H9 (cell line): ENCODE data around the gene RNF167. TPM values are rescaled to one million over a fixed set of nuclear protein-coding genes. Genes with fewer than 3 reads are reported as not detected.

Experiments
- DNase-seq: peaks from one replicate; pipeline ENCODE4 v3.0.0-alpha.2; 2017
- H2AFZ ChIP-seq: one replicate; pipeline ENCODE4 v1.6.1; 2013; ENCODE audit warnings: mild to moderate bottlenecking, low read length, control low read depth, moderate library complexity
- H2AK5ac ChIP-seq: 2 replicates; pipeline ENCODE4 v1.6.1; 2013; ENCODE audit warnings: low read length, control low read depth, mixed read lengths; ENCODE audit not compliant: insufficient read length
- H2BK120ac ChIP-seq: one replicate; pipeline ENCODE4 v1.6.1; 2013; ENCODE audit warnings: low read depth, mild to moderate bottlenecking, low read length, control low read depth, inconsistent platforms; ENCODE audit not compliant: poor library complexity, severe bottlenecking
- H2BK12ac ChIP-seq: 2 replicates; pipeline ENCODE4 v1.6.1; 2013; ENCODE audit warnings: low read length, control low read depth, mixed read lengths, low read depth; ENCODE audit not compliant: insufficient read length
- H2BK15ac ChIP-seq: 2 replicates; pipeline ENCODE4 v1.6.1; 2013; ENCODE audit warnings: low read depth, low read length, control low read depth
- H2BK20ac ChIP-seq: one replicate; pipeline ENCODE4 v1.6.1; 2013; ENCODE audit warnings: low read depth, mild to moderate bottlenecking, low read length, control low read depth, inconsistent platforms; ENCODE audit not compliant: poor library complexity, severe bottlenecking
- H2BK5ac ChIP-seq: 2 replicates; pipeline ENCODE4 v1.6.1; 2013; ENCODE audit warnings: low read length, control low read depth, mixed read lengths; ENCODE audit not compliant: insufficient read length
- H3K14ac ChIP-seq: 2 replicates; pipeline ENCODE4 v1.6.1; 2013; ENCODE audit warnings: low read length, control low read depth; ENCODE audit not compliant: insufficient read depth
- H3K18ac ChIP-seq: 2 replicates; pipeline ENCODE4 v1.6.1; 2013; ENCODE audit warnings: low read depth, mild to moderate bottlenecking, mixed read lengths, low read length, control low read depth; ENCODE audit not compliant: insufficient read length
- H3K23ac ChIP-seq: 2 replicates; pipeline ENCODE4 v1.6.1; 2013; ENCODE audit warnings: low read length, control low read depth, mixed read lengths, low read depth; ENCODE audit not compliant: insufficient read length
- H3K23me2 ChIP-seq: 2 replicates; pipeline ENCODE4 v1.6.1; 2013; ENCODE audit warnings: low read depth, mild to moderate bottlenecking, mixed read lengths, low read length, control low read depth; ENCODE audit not compliant: insufficient read length, poor library complexity, severe bottlenecking
- H3K27ac ChIP-seq: 2 replicates; pipeline ENCODE4 v1.5.1; 2013; ENCODE audit warnings: low read length, control low read depth, mixed read lengths, low read depth; ENCODE audit not compliant: insufficient read length
- H3K27me3 ChIP-seq: 2 replicates; pipeline ENCODE4 v1.6.1; 2013; ENCODE audit warnings: low read length, control low read depth, inconsistent platforms; ENCODE audit not compliant: insufficient read depth
- H3K4ac ChIP-seq: 2 replicates; pipeline ENCODE4 v1.6.1; 2013; ENCODE audit warnings: low read depth, mild to moderate bottlenecking, control low read depth, inconsistent platforms, low read length, moderate library complexity
- H3K4me1 ChIP-seq: 2 replicates; pipeline ENCODE4 v1.6.1; 2013; ENCODE audit warnings: low read length, control low read depth, inconsistent platforms; ENCODE audit not compliant: insufficient read depth
- H3K4me2 ChIP-seq: 2 replicates; pipeline ENCODE4 v1.6.1; 2013; ENCODE audit warnings: low read length, control low read depth, mixed read lengths; ENCODE audit not compliant: insufficient read length, insufficient read depth
- H3K56ac ChIP-seq: 2 replicates; pipeline ENCODE4 v1.6.1; 2013; ENCODE audit warnings: low read depth, mild to moderate bottlenecking, mixed read lengths, low read length, control low read depth; ENCODE audit not compliant: insufficient read length
- H3K79me1 ChIP-seq: 2 replicates; pipeline ENCODE4 v1.6.1; 2013; ENCODE audit warnings: low read depth, mild to moderate bottlenecking, moderate library complexity, low read length, control low read depth, inconsistent platforms; ENCODE audit not compliant: insufficient read depth, poor library complexity, severe bottlenecking
- H3K79me2 ChIP-seq: 2 replicates; pipeline ENCODE4 v1.6.1; 2013; ENCODE audit warnings: low read length, control low read depth, inconsistent platforms; ENCODE audit not compliant: insufficient read depth
- H3K9ac ChIP-seq: 2 replicates; pipeline ENCODE4 v1.6.1; 2013; ENCODE audit warnings: low read length, control low read depth, mixed read lengths; ENCODE audit not compliant: insufficient read length; ENCODE audit errors: extremely low read depth
- H3K9me3 ChIP-seq: one replicate; pipeline ENCODE4 v1.6.1; 2013; ENCODE audit warnings: low read depth, low read length, inconsistent platforms; ENCODE audit not compliant: control insufficient read depth
- H3T11ph ChIP-seq: one replicate; pipeline ENCODE4 v1.6.1; 2013; ENCODE audit warnings: mild to moderate bottlenecking, low read length, control low read depth, inconsistent platforms
- H4K20me1 ChIP-seq: one replicate; pipeline ENCODE4 v1.6.1; 2013; ENCODE audit not compliant: control insufficient read depth, insufficient read length, insufficient read depth
- H4K5ac ChIP-seq: 2 replicates; pipeline ENCODE4 v1.6.1; 2013; ENCODE audit warnings: low read depth, mild to moderate bottlenecking, mixed read lengths, low read length, control low read depth; ENCODE audit not compliant: insufficient read length
- H4K8ac ChIP-seq: replicated peaks from 2 replicates; pipeline ENCODE4 v1.6.1; 2013; ENCODE audit warnings: low read length, control low read depth, mixed read lengths, low read depth; ENCODE audit not compliant: insufficient read length
- H4K91ac ChIP-seq: 2 replicates; pipeline ENCODE4 v1.6.1; 2013; ENCODE audit warnings: low read depth, mild to moderate bottlenecking, moderate library complexity, mixed read lengths, low read length, control low read depth; ENCODE audit not compliant: insufficient read length
- H3K27ac Mint-ChIP-seq, 3 experiments: 2 replicates in 2 of 3; 3 replicates in 1 of 3; pipeline ENCODE4 v1.8.0; 2020 to 2021; ENCODE audit warnings: mixed read lengths in 3 of 3, mild to moderate bottlenecking in 1 of 3, moderate library complexity in 1 of 3
- H3K27me3 Mint-ChIP-seq: 2 replicates; pipeline ENCODE4 v1.8.0; 2021; ENCODE audit warnings: low read depth, mild to moderate bottlenecking, moderate library complexity, mixed read lengths
- H3K36me3 Mint-ChIP-seq, 3 experiments: 2 replicates in 2 of 3; 3 replicates in 1 of 3; pipeline ENCODE4 v1.8.0; 2020 to 2021; ENCODE audit warnings: low read depth in 3 of 3, mixed read lengths in 3 of 3; ENCODE audit not compliant: insufficient read depth in 1 of 3
- H3K4me1 Mint-ChIP-seq, 2 experiments: 2 replicates each; pipeline ENCODE4 v1.8.0; 2020; ENCODE audit warnings: mixed read lengths in 2 of 2
- H3K4me3 Mint-ChIP-seq, 2 experiments: 2 replicates in 1 of 2; 3 replicates in 1 of 2; pipeline ENCODE4 v1.8.0; 2020 to 2021; ENCODE audit warnings: mild to moderate bottlenecking in 2 of 2, mixed read lengths in 2 of 2, moderate library complexity in 1 of 2
- H3K9me3 Mint-ChIP-seq, 2 experiments: 2 replicates in 1 of 2; 3 replicates in 1 of 2; pipeline ENCODE4 v1.8.0; 2020; ENCODE audit warnings: mild to moderate bottlenecking in 2 of 2, mixed read lengths in 2 of 2, moderate library complexity in 1 of 2
- CTCF ChIP-seq: fragments of 200-600 bp; sonication (generic); conservative IDR thresholded peaks from 3 replicates; pipeline ENCODE4 v1.8.0; 2021; ENCODE audit warnings: antibody characterized with exemption, mild to moderate bottlenecking
- WGBS: extraction: QIAGEN DNeasy Blood & Tissue Kit; methylation state at CpG from one replicate; pipeline ENCODE4 v1.1.7; 2013; ENCODE audit warnings: missing lambda C conversion rate, low lambda C conversion rate, mixed read lengths; ENCODE audit not compliant: insufficient read length; ENCODE audit errors: extremely low coverage; 5-methylcytosine and 5-hydroxymethylcytosine counted together
- total RNA-seq: library from RNA; stranded (reverse); gene quantifications from 2 replicates; pipeline ENCODE4 v1.2.1, GENCODE V29; 2021

Gene RNF167
- total RNA-seq, 1 experiment from 2014 or later = 134 TPM

GRCh38 chr17:4892499-4893221 is 47.4 kb upstream of the RNF167 start:
- no peak overlapping the region for H3K4ac ChIP-seq
- no peak overlapping the region for H3K56ac ChIP-seq
- H3K4me2 ChIP-seq = no peak overlapping the region
- H2BK5ac ChIP-seq = no peak overlapping the region
- H2BK120ac ChIP-seq = no peak overlapping the region
- H3K79me2 ChIP-seq = no peaks in the 10 kb centered on the region
- H3K27me3 ChIP-seq = no peaks in the 10 kb centered on the region
- H3T11ph ChIP-seq = no peak overlapping the region
- H2BK12ac ChIP-seq = no peak overlapping the region
- H3K27ac ChIP-seq = no peak overlapping the region
- no peak overlapping the region for H2BK20ac ChIP-seq
- Mint-ChIP-seq H3K27me3 (no peaks in the 10 kb centered on the region), H3K9me3 (no peaks in the 10 kb centered on the region), H3K27ac (no peak overlapping the region), H3K4me1 (peaks cover 0 to 14% of the 10 kb centered on the region in 2 experiments; a peak in 2 of 4 replicates), H3K4me3 (no peak overlapping the region), H3K36me3 (peaks cover 8 to 61% (median 53%) of the 10 kb centered on the region in 3 experiments; a peak in 6 of 7 replicates)
- no peak overlapping the region for H3K23ac ChIP-seq
- no CpG with 5 or more reads among the region's 23 CpGs for WGBS
- H3K14ac ChIP-seq = no peak overlapping the region; the same call in 1 of the 2 replicates
- H3K9me3 ChIP-seq = no peaks in the 10 kb centered on the region
- no peak overlapping the region for H3K9ac ChIP-seq
- H2BK15ac ChIP-seq = no peak overlapping the region
- no peaks in the 10 kb centered on the region for H3K79me1 ChIP-seq
- H3K23me2 ChIP-seq = no peaks in the 10 kb centered on the region
- H2AK5ac ChIP-seq = no peak overlapping the region
- no peak overlapping the region for H4K5ac ChIP-seq
- no peaks in the 10 kb centered on the region for H4K20me1 ChIP-seq
- no peak overlapping the region for H3K18ac ChIP-seq
- no peak for TF ChIP-seq CTCF
- H3K4me1 ChIP-seq = no peaks in the 10 kb centered on the region
- no peak overlapping the region for H4K91ac ChIP-seq
- no peak overlapping the region for H4K8ac ChIP-seq
- no peak for DNase-seq
- H2AFZ ChIP-seq = no peak overlapping the region
